Aorta (tissue), 5 donors: Measurements from ENCODE around the gene UGT1A7. TPM values are rescaled to one million over a fixed set of nuclear protein-coding genes. Genes with fewer than 3 reads are reported as not detected.

Source experiments
- ATAC-seq: fragments of 200-7000 bp; cut with Tn5 transposase; one replicate; pipeline ENCODE4 v1.9.1; 2022; ENCODE audit warnings: moderate library complexity; ENCODE audit not compliant: low FRiP score
- DNase-seq, 2 donors: peaks; one replicate each; pipeline ENCODE4 v3.0.0-alpha.2; 2020
- H3K27ac ChIP-seq, 2 donors: one replicate each; pipeline ENCODE4 v1.5.1; 2013; ENCODE audit warnings: low read length in 2 of 2, mild to moderate bottlenecking in 2 of 2, moderate library complexity in 2 of 2, control low read depth in 1 of 2, inconsistent platforms in 1 of 2, low read depth in 1 of 2
- H3K27me3 ChIP-seq, 2 donors: one replicate each; pipeline ENCODE4 v1.6.1; 2013; ENCODE audit warnings: control low read depth in 1 of 2, low read length in 1 of 2, mild to moderate bottlenecking in 1 of 2, moderate library complexity in 1 of 2; ENCODE audit not compliant: insufficient read depth in 2 of 2, control insufficient read depth in 1 of 2
- H3K36me3 ChIP-seq, 2 donors: one replicate each; pipeline ENCODE4 v1.6.1; 2013; ENCODE audit warnings: control low read depth in 1 of 2, low read length in 1 of 2, mild to moderate bottlenecking in 1 of 2; ENCODE audit not compliant: insufficient read depth in 2 of 2, control insufficient read depth in 1 of 2
- H3K4me1 ChIP-seq, 2 donors: one replicate each; pipeline ENCODE4 v1.6.1; 2013; ENCODE audit warnings: low read length in 2 of 2, control low read depth in 1 of 2, mild to moderate bottlenecking in 1 of 2, moderate library complexity in 1 of 2; ENCODE audit not compliant: insufficient read depth in 2 of 2, control insufficient read depth in 1 of 2
- H3K4me3 ChIP-seq, 2 donors: one replicate each; pipeline ENCODE4 v1.5.1; 2013; ENCODE audit warnings: low read length in 2 of 2, control low read depth in 1 of 2, mild to moderate bottlenecking in 1 of 2
- H3K9me3 ChIP-seq: one replicate; pipeline ENCODE4 v1.6.1; 2013; ENCODE audit warnings: mild to moderate bottlenecking, low read length; ENCODE audit not compliant: control insufficient read depth
- WGBS, 2 donors: extraction: QIAGEN DNeasy Blood & Tissue Kit; methylation state at CpG; one replicate each; pipeline ENCODE4 v1.1.7; 2013; 5-methylcytosine and 5-hydroxymethylcytosine counted together
- intact Hi-C, 2 donors: fragments of 100-400 bp; cut with DNase I; formaldehyde crosslinking; loops; one replicate each; pipeline versions ENCODE4 v1.14.2 to v1.15.0; 2022
- polyA plus RNA-seq, 2 donors: library from polyadenylated mRNA; stranded (reverse); fragments of 200-250 nt; gene quantifications; one replicate each; pipeline ENCODE4 v1.2.3, GENCODE V29; 2013
- total RNA-seq, 2 donors: library from RNA; stranded (reverse); fragmentation: NEBNext Ultra II Directional; extraction: Animal tissue kit (Norgen Biotek cat#: 25700); gene quantifications; one replicate each; pipeline ENCODE4 v1.2.1, GENCODE V29; 2021
- donor health status: healthy with polysubstance abuse.
- donor health status: Bipolar disorder and iron deficiency.
- donor health status: DM: no; HTN: no; CAD: no.
- donor health status: DM: no; HTN: no; CAD: no.
- donor health status: DM: yes; HTN: yes; CAD: no.

Gene UGT1A7
- total and polyA plus RNA-seq, 4 donors = 0.05 to 1.8 TPM; not detected in 2

DNA sequence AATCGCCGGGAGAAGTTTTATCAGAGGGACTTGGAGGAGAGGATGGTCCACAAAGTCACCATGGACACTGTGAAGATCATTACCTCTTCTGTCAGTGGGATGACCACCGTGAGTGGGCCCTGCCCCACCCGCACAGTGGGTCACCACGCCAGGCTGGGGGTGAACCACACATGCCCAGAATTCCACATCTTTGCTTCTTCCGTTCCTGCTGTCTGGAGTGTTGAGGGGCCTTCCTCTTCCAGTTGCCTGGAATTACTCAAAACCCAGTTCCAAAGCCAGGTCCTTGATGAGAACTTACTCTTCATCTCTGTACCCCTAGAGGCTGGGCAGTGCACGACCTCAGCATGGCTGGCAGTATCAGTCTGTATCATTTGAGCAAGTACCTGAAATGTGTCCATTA is 118.5 kb downstream of the UGT1A7 start:
- Histone ChIP-seq H3K27ac (no peak overlapping the region), H3K4me3 (no peak overlapping the region), H3K4me1 (no peaks in the 10 kb centered on the region), H3K36me3 (no peaks in the 10 kb centered on the region), H3K27me3 (no peaks in the 10 kb centered on the region), H3K9me3 (no peaks in the 10 kb centered on the region)
- intact Hi-C loops = no loop called here
- ATAC-seq (no peak), DNase-seq (peak in 1 of 2 donors; percentile 25)
- 77 to 79% methylated on average over 7 of the region's 7 CpGs for WGBS, 2 donors

DNA sequence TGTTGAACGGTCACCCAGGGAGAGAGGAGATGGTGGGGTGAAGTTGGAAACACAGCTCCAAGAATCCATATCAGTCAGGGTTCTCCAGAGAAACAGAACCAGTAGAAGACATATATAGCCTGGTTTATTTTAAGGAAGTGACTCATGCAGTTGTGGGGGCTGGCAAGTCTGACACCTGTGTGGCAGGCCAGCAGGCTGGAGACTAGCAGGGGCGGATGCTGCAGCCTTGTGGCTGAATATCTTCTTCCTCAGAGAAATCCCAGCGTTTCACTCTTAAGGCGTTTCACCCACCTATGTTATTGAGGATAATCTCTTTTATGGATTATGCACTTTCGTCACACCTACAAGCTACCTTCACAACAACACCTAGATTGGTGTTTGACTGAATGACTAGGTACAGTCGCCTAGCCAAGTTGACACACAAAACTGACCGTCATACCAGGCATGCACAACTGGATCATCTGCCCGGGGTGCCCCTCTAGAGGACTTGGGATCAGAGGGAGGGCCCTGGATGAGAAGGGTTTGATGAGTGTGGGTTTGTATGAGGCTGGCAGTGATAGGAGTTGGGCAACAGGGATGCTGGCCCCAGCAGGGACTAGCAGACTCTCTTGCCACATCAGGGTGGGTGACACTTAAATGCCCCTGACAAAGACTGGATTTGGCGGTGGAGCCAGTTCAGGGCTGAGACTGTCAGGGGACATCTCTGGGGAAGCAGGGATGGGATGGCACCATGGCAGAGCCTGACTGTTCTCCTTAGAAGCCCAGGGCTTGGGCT is 119.8 kb downstream of the UGT1A7 start:
- ATAC-seq = no peak
- H3K27me3 ChIP-seq = no peaks in the 10 kb centered on the region
- intact Hi-C loops = no loop called here
- no peaks in the 10 kb centered on the region for H3K36me3 ChIP-seq
- no peak overlapping the region for H3K4me3 ChIP-seq
- H3K4me1 ChIP-seq = no peaks in the 10 kb centered on the region
- DNase-seq = no peak
- H3K27ac ChIP-seq = no peak overlapping the region
- H3K9me3 ChIP-seq = no peaks in the 10 kb centered on the region
- WGBS, 2 donors = 73 to 75% methylated on average over 9 of the region's 9 CpGs

DNA sequence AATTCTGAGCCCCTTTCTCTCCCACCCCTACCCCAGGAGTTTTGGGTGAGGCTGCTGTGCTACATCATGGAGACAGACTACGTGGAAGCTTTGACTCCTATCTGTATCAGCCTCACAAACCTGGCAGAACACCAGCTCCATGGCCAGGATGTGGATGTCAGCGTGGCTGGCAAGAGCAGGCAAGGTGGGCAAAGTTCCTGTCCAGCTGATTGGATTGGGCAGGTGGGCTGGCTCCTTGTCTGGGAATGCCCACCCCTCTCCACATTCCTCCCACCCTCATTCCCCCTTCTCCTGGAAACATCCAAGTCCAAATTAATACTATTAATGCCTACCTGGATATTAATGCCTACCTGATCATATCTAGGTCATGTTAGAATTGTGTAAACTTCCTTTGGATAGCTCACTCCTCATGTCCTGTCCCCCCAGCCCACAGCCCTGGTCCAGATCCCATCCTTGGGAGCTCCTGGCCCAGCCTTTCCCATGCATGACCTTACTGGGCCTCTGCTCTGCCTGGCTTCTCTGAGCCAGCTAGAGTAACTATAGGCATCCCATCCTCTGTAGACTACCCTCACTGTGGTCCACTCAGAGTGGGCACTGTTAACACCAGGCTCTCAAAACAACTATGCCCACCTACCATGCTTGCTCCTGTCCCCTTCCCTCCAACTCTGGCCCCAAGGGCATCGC is 120.6 kb downstream of the UGT1A7 start:
- Histone ChIP-seq H3K4me1 (no peaks in the 10 kb centered on the region), H3K36me3 (no peaks in the 10 kb centered on the region), H3K27ac (no peak overlapping the region), H3K9me3 (no peaks in the 10 kb centered on the region), H3K4me3 (no peak overlapping the region), H3K27me3 (no peaks in the 10 kb centered on the region)
- 67 to 75% methylated on average over 3 of the region's 3 CpGs for WGBS, 2 donors
- DNase-seq (no peak), ATAC-seq (no peak)
- intact Hi-C loops = no loop called here

DNA sequence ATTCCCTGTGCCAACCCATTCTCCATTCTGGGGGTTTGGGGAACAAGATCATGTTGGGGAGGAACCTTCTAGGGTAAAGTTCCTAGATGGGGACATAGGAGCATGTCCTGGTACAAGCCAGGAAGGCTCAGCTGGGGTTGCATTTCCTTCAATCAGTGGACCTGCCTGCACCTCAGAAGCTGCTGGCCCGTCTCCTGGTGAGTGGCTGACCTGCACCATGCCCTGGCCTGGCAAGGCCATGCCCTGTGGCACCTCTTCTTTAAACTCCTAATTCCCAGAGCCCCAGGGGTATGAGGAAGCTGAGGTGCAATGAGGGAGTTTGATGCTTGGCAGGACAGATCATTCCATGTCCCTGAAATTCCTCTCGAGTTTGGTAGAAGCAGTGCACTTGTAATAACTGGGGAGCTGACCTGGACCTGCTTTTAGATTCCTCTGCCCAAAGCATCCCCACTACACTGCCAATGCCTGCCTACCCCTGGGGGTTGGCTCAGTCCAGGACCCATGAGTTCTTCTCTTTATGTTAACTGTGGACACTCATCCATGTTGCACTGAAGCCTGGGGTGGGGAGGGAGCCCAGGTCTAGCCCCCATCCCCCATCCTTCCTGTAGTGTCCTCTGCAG is 121.7 kb downstream of the UGT1A7 start:
- 72 to 84% methylated on average over 2 of the region's 2 CpGs for WGBS, 2 donors
- Histone ChIP-seq H3K36me3 (no peaks in the 10 kb centered on the region), H3K27me3 (no peaks in the 10 kb centered on the region), H3K9me3 (no peaks in the 10 kb centered on the region), H3K27ac (no peak overlapping the region), H3K4me1 (no peaks in the 10 kb centered on the region), H3K4me3 (no peak overlapping the region)
- no peak for ATAC-seq
- intact Hi-C loops = no loop called here
- DNase-seq = no peak

DNA sequence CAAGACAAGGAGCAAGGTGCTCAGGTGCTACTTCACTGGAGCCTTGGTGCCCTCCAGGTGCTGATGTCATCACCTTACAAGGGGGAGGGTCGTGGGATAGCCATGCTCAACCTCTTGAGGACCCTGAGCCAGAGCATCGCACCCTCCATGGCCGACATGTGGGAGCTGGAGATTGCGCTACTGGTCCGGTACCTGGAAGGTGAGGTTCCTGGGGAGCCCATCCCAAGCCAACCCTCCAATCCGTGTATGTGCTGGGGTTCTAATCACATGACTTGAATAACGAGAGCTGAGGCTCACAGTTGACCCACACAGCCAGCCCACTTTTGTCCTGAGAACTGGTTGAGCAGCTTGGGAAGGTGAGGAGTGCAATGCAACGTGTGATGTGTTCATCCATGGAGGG is 122.3 kb downstream of the UGT1A7 start:
- intact Hi-C loops = no loop called here
- Histone ChIP-seq H3K4me3 (no peak overlapping the region), H3K27me3 (no peaks in the 10 kb centered on the region), H3K9me3 (no peaks in the 10 kb centered on the region), H3K4me1 (no peaks in the 10 kb centered on the region), H3K27ac (no peak overlapping the region), H3K36me3 (no peaks in the 10 kb centered on the region)
- ATAC-seq = no peak
- peak in 1 of 2 donors; percentile 48 for DNase-seq
- 68 to 70% methylated on average over 8 of the region's 8 CpGs for WGBS, 2 donors

DNA sequence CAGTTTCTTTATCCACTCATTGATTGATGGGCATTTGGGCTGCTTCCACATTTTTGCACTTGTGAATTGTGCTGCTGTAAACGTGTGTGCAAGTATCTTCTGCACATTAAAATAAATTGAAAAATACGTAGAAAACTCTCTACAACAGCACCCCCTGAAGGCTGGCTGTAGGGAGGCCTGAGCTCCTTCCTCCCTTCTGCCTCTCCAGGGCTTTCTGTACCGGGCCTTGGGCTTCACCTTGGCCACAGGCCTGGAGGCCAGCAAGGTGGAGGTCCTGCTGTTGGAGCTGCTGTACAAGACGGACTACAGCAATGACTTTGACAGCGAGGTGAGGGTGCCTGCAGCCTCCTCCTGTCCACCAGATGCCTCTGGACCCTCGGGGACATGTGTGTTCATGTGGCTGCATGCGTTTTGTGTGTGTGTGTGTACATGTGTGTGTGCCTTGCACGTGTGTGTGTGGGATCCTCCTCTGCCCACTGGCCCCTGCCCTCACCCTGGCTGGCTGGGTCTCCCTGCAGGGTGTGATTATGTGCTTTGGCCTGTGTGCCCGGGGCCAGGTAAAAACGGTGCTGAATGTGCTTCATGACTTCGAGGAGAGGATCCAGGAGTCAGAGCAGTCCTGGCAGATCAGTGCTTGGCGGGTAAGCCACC is 125.6 kb downstream of the UGT1A7 start:
- ATAC-seq (peak; percentile 9), DNase-seq (peak in 1 of 2 donors; percentile 47)
- WGBS, 2 donors = 73 to 74% methylated on average over 12 of the region's 12 CpGs

DNA sequence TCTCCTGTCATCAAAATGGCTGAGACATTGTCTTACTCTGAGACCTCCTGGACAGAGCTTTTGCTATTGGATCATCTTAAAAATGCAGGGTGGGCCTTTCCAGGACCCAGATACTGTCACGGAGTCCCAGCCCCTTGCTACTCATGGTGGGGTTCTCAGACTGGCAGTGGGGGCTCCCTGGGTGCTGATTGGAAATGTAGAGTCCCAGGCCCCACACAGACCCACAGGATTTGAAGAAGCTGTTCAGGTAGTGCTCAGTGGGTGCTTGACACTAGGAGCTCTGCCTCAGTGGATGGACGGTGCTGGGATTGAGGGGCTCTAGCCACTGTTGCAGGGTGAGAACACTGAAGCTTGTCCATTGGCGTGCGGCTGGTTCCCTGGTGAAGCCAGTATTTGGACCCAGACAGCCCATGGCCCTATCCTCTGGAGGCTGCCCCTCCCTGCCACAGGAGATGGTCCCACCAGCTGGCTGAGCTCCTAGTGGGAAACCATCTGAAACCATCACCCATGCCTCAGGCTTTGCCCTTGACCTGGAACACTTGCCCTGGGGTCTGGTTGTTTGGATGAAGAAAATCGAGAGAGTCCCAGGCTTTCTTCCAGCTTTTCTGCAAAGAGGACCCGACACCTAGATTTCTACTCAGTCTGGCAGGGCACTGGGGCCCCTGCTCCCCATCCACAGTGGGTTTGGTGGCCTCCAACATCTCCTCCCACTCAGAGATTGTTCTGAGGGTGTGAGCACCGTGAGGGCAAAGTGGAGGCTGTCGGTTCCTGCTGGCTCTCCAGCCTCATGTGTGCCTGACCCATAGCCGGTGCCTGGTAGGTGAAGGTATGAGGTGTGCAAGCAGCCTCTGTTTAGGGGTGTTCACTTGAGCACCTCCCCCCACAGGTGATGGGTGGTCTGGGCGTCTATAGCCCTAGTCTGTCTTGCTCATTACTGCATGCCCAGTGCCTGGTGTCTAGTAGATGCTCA is 126.5 kb downstream of the UGT1A7 start:
- H3K4me3 ChIP-seq = no peak overlapping the region
- WGBS, 2 donors = 75 to 79% methylated on average over 10 of the region's 10 CpGs
- ATAC-seq = no peak
- H3K9me3 ChIP-seq = no peaks in the 10 kb centered on the region
- H3K27ac ChIP-seq = no peak overlapping the region
- intact Hi-C loops = no loop called here
- no peaks in the 10 kb centered on the region for H3K4me1 ChIP-seq
- no peaks in the 10 kb centered on the region for H3K36me3 ChIP-seq
- H3K27me3 ChIP-seq = no peaks in the 10 kb centered on the region
- DNase-seq = peak in 1 of 2 donors; percentile 55

More for the DNA sequence above, 125.6 kb downstream of the UGT1A7 start:
- Histone ChIP-seq H3K36me3 (no peaks in the 10 kb centered on the region), H3K27ac (no peak overlapping the region), H3K4me1 (no peaks in the 10 kb centered on the region), H3K4me3 (no peak overlapping the region), H3K9me3 (no peaks in the 10 kb centered on the region), H3K27me3 (no peaks in the 10 kb centered on the region)
- intact Hi-C loops = no loop called here

DNA sequence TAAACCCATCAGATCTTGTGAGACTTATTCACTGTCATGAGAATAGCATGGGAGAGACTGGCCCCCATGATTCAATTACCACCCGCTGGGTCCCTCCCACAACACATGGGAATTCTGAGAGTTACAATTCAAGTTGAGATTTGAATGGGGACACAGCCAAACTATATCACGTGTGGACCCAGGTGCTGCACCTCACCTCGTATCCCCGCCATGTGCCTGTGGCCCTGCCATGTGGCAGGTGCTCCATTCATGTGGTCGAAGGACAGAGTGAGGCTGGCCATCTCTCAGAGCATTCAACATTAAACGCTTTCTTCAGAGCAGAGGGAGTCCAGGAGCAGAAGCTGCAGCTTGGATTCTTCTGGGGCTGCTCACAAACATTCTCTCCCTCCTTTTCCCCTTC is 128.7 kb downstream of the UGT1A7 start:
- Histone ChIP-seq H3K4me1 (no peaks in the 10 kb centered on the region), H3K27me3 (no peaks in the 10 kb centered on the region), H3K4me3 (no peak overlapping the region), H3K36me3 (no peaks in the 10 kb centered on the region), H3K27ac (no peak overlapping the region), H3K9me3 (no peaks in the 10 kb centered on the region)
- DNase-seq = no peak
- intact Hi-C loops = no loop called here
- 84 to 88% methylated on average over 6 of the region's 6 CpGs for WGBS, 2 donors
- no peak for ATAC-seq
